Measurements from ENCODE around the gene GTF2H1.
A peak's percentile ranks its signal among the peaks of the same experiment; 100 is the strongest.

GTF2H1 gene

GRCh38 chr11:18408558-18409291 is 86.4 kb downstream of the GTF2H1 start:
- Mint-ChIP-seq H3K4me1 (ENCODE audit: low read depth) (peaks cover 14% of the 10 kb centered on the region), H3K36me3 (peaks cover 12% of the 10 kb centered on the region), H3K27me3 (no peaks in the 10 kb centered on the region), H3K4me3 (no peak overlapping the region), H3K9me3 (ENCODE audit: low read depth) (peaks cover 4% of the 10 kb centered on the region), H3K27ac (peak overlapping the region; percentile 41)

DNA sequence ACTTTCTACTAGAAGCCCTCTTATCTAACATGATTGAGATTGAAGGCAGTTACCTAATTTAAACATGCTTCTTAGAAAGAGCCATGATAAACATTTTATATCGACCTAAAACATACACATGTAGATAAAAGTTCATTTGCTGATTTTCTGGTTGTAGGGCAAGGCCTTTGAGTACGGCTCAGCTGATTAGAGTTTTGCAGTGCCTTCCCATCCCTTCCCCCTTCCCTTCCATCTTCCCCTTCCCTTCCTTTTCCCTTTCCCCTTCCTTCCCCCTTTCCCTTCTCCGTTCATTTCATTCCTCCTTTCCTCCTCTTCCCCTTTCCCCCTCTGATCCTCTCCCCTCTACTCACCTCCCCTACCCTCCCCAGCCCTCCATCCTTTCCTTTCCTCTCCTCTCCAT is 94.1 kb downstream of the GTF2H1 start:
- no peaks in the 10 kb centered on the region for H3K27me3 Mint-ChIP-seq
- no peak overlapping the region for H3K27ac Mint-ChIP-seq
- no peak overlapping the region for H3K4me3 Mint-ChIP-seq
- H3K4me1 Mint-ChIP-seq (ENCODE audit: low read depth): peaks cover 14% of the 10 kb centered on the region
- no peaks in the 10 kb centered on the region for H3K9me3 Mint-ChIP-seq (ENCODE audit: low read depth)
- no peaks in the 10 kb centered on the region for H3K36me3 Mint-ChIP-seq

All from activated naive CD8-positive, alpha-beta T cell (primary cell).